ENCODE data around the gene GRHPR.

- TF ChIP-seq, protein P1, sequence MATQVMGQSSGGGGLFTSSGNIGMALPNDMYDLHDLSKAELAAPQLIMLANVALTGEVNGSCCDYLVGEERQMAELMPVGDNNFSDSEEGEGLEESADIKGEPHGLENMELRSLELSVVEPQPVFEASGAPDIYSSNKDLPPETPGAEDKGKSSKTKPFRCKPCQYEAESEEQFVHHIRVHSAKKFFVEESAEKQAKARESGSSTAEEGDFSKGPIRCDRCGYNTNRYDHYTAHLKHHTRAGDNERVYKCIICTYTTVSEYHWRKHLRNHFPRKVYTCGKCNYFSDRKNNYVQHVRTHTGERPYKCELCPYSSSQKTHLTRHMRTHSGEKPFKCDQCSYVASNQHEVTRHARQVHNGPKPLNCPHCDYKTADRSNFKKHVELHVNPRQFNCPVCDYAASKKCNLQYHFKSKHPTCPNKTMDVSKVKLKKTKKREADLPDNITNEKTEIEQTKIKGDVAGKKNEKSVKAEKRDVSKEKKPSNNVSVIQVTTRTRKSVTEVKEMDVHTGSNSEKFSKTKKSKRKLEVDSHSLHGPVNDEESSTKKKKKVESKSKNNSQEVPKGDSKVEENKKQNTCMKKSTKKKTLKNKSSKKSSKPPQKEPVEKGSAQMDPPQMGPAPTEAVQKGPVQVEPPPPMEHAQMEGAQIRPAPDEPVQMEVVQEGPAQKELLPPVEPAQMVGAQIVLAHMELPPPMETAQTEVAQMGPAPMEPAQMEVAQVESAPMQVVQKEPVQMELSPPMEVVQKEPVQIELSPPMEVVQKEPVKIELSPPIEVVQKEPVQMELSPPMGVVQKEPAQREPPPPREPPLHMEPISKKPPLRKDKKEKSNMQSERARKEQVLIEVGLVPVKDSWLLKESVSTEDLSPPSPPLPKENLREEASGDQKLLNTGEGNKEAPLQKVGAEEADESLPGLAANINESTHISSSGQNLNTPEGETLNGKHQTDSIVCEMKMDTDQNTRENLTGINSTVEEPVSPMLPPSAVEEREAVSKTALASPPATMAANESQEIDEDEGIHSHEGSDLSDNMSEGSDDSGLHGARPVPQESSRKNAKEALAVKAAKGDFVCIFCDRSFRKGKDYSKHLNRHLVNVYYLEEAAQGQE (IDR thresholded peaks at IDR 0.05; ENCODE audit: insufficient replicate concordance, low read depth) = no peak
- no peak for TF ChIP-seq CTCF (IDR thresholded peaks at IDR 0.05; ENCODE audit: insufficient read depth, low read length)
- TF ChIP-seq GABPA (IDR thresholded peaks at IDR 0.05; ENCODE audit: low read depth) = no peak
Observed at GRCh38 chr9:37446401-37446800, 23.9 kb downstream of the GRHPR start.

Measured in HL-60 (cell line).